Left ventricle myocardium superior (tissue), 1 donor: ENCODE measurements around the gene WDR86. TPM values are rescaled to one million over a fixed set of nuclear protein-coding genes. Genes with fewer than 3 reads are reported as not detected.

Experiments
- ATAC-seq: fragments of 200-7000 bp; cut with Tn5 transposase; one replicate; pipeline ENCODE4 v1.9.1; 2020; ENCODE audit warnings: mild to moderate bottlenecking, moderate library complexity
- DNase-seq: peaks from one replicate; pipeline ENCODE4 v3.0.0-alpha.2; 2020
- intact Hi-C: fragments of 100-400 bp; cut with micrococcal nuclease; formaldehyde crosslinking; loops from one replicate; pipeline ENCODE4 v1.11.0; 2022
- total RNA-seq: library from RNA; stranded (reverse); fragmentation: NEBNext Ultra II Directional; extraction: Animal tissue kit (Norgen Biotek cat#: 25700); gene quantifications from one replicate; pipeline ENCODE4 v1.2.1, GENCODE V29; 2021
- donor health status: DM: no; HTN: yes; CAD: no; lungs with severe emphysema.

Gene WDR86
- total RNA-seq, 1 donor from 2014 or later, result 0.37 TPM

- intact Hi-C loops, result loop anchor here (10.0 kb wide), 1 partner anchor 78 kb away; no protein-coding TSS in a partner anchor
- DNase-seq, result no peak
- no peak for ATAC-seq
These were observed 33.1 kb upstream of the WDR86 start for GRCh38 chr7:151442776-151443496.

- intact Hi-C loops, result loop anchor here (10.0 kb wide), 1 partner anchor 76 kb away; no protein-coding TSS in a partner anchor
These were observed 31.1 kb upstream of the WDR86 start for GRCh38 chr7:151440799-151441445.

DNA sequence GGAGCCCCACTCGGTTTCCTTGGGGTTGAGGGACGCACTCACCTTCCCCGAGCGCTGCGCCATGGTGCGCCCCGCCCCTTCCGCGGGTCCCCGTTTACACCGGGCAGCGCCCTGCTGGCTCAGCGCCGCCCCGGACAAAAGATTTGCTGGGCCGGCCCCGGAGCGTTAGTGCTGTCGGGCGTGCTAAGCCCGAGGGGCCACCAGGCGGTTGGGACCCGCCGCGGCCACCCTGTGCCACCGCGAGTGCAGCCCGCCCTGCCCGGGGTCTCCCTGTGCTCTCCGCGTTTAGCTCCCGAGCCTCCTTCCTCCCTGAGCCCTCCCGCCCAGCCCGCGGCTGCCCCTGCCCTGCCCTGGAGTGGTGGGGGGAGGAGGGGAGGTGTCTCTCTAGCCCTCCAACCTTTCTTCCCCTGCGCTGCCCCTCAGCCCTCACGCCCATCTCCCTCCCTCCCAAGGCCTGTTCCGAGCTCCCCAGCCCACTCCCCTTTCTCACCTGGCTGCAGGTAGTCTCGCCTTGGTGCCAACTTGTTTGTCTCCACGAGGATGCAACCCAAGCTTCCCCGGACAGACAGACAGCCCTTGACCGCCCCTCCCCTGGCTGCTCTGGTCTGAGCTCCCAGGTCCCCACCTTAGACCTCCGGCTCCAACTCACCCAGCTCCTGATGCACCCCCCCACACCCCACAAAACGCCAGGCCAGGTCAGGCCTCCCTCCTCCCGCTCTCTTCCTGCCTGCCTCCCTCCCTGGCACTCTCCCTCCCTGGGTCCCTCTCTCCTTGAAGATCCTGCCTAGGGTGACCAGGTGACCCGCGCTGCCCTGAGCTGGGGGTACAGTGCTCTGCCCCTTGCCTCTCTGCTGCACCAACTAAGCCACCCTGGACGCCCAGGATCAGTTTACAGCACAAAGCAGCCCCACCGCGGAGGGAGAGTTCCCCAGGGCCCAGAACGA lies 30.3 kb upstream of the WDR86 start, which contains the start of gene CRYGN:
TSS of gene CRYGN (minus strand) at position 287 of the 944 bp plus-strand sequence. CDS start at position 63, 224 bp downstream.
- no peak for DNase-seq
- intact Hi-C loops, result loop anchor here (10.0 kb wide), 1 partner anchor 75 kb away; no protein-coding TSS in a partner anchor
- peak; percentile 29 for ATAC-seq

More at GRCh38 chr7:151440799-151441445, 31.1 kb upstream of the WDR86 start:
- ATAC-seq (no peak), DNase-seq (no peak)

DNA sequence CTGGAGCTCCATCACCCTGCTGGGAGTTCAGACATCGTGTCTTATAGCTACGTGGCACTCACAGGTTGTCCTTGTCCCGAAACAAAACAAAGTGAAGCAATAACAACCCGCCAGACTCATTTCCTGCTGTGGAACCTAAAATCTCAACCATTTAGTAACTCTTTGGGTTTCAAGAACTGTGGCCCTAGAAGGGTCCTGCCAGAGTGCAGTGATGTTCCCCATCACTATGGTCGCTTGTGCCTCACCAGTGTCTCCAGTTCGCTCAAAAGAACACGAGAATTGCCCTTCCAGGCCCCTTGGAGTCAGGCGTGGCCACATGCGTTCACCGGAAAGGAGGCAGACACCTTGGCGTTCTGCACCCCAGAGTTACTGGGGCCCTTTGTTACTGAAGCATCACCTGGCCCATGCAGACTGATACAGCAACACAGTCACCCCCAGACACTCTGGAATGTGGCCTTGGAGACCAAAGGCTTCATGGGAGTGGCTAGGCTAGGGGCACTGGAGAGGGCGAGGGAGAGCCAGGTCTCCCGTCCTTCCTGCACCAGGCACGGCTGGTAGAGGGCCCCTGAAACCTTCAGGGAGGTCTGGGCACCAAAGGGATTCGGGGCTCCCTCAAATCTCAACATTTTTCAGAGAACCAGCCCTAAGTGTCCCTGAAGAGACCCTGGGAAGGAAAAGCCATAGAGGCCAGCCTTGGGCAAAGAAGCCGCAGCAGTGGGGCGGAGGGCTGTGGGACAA lies 29.2 kb upstream of the WDR86 start:
- no peak for DNase-seq
- intact Hi-C loops, result no loop called here

GRCh38 chr7:151437866-151438516 lies 28.2 kb upstream of the WDR86 start:
- intact Hi-C loops, result no loop called here
- no peak for DNase-seq
- no peak for ATAC-seq

More for the DNA sequence above, 29.2 kb upstream of the WDR86 start:
- no peak for ATAC-seq

GRCh38 chr7:151437159-151437553 lies 27.3 kb upstream of the WDR86 start:
- no peak for DNase-seq
- intact Hi-C loops, result no loop called here

DNA sequence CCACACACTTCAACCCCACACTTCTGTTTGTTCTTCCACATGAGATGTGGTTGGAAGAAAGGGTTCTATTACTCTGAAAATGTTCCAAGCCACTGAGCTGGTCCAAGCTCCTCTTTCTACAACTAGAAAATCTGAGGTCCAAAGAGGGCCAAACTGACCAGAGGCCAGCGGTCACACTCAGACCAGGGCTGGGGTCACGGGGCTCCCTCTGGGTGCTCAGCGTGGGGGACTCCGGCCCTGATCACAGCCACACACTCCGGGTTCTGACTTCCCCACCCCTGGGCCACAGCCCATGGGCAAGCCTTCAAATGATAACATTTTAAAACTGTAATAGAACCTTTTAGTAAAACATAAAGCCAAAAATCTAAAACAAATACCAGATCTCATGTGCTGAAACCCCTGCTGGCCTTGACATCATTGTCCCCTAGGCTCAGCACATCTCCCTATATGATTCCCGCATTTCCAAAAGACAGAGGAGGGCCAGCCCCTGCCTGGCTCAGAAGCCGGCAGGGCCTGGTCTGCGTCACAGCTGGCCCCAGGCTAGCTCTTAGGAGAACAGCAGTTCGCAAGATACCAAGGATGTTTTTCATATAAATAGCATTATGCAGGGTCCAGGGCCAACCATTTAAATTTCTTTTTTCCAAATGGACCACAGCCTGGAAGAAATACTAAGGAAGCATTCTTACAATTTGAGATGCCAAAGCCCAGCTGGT lies 26.8 kb upstream of the WDR86 start:
- DNase-seq (peak; percentile 64), ATAC-seq (peak; percentile 72)
- intact Hi-C loops, result no loop called here

More at GRCh38 chr7:151437159-151437553, 27.3 kb upstream of the WDR86 start:
- no peak for ATAC-seq

- DNase-seq (no peak), ATAC-seq (no peak)
- intact Hi-C loops, result no loop called here
These were observed 26.1 kb upstream of the WDR86 start for GRCh38 chr7:151435971-151436370.

DNA sequence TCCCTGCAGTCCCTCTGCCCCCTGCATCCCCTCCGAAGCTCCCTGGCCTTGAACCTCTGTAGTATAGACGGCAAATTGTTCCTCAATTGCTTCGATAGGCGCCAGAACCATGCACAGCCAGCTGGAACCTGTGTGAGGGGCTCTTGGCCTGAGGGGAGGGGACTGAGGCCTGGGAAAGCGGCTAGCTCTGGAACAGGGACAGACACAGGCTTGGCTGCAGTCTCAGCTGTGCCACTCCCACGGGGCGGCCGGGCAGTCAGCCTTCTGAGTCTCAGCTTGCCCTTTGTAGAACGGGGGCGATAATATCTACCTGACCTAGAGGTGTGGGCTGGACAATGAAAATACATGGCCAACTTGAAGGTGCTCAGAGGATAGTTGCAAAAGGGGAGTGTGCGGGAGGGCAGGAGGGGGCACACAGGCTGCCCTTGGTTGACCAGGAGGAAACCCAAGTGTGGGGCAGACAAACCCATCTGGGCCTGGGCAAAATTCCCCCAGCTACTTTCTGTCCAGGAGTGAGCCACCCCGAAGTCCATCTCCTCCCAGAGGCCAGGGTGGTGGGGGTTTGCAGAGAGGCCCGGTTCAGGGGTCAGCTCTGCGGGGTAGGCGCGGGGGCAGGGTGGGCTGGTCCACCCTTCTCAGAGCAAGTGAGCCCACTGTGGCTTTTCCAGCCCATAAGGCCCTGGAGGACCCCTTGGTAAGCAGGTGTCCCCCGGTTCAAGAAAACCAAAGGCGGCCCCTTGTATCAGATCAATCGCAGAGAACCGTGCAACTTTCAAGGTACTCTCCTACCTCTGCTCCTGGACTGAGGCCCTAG lies 25.5 kb upstream of the WDR86 start:
- ATAC-seq (no peak), DNase-seq (no peak)
- intact Hi-C loops, result no loop called here

- ATAC-seq, result no peak
- DNase-seq, result no peak
- intact Hi-C loops, result no loop called here
These were observed 24.7 kb upstream of the WDR86 start for GRCh38 chr7:151434549-151434948.

GRCh38 chr7:151433721-151434400 lies 24.0 kb upstream of the WDR86 start:
- intact Hi-C loops, result no loop called here
- ATAC-seq, result no peak
- DNase-seq, result no peak

DNA sequence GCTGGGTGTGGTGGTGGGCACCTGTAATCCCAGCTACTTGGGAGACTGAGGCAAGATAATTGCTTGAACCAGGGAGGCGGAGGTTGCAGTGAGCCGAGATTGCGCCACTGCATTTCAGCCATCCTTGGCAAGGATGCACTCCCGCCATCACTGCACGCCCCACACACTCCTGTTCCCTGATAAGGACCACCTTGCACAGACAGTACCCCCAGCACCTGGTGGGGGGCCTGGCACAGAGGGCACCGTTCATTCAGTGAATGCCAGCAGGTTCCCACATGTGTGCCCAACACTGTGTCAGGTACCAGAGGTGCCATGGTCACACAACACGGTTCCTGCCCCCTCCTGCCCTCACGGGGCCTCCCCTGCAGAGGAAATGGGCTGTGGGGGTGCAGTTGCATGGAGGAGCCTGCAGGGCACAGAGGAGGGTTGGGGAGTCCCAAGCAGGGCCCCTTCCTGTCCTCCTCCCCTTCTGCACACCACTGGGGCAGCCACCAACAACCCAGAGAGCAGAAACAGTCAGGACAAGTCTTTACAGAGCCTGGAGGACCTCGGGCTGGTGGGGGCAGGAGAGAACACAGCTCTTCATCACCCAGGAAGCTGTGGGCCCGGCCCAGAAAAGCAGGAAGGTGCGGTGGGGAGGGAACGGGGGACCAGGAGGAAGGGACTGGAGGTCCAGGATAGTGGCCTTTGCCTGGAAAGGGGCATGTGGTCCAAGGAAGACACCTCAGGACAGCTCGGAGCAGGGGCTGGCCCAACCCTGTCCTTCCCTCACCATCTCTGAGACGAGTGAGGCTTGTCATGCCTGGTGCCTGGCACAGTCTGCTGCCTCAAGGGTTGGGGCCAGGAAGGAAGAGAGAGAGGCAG lies 23.1 kb upstream of the WDR86 start:
- ATAC-seq (no peak), DNase-seq (no peak)
- intact Hi-C loops, result no loop called here

DNA sequence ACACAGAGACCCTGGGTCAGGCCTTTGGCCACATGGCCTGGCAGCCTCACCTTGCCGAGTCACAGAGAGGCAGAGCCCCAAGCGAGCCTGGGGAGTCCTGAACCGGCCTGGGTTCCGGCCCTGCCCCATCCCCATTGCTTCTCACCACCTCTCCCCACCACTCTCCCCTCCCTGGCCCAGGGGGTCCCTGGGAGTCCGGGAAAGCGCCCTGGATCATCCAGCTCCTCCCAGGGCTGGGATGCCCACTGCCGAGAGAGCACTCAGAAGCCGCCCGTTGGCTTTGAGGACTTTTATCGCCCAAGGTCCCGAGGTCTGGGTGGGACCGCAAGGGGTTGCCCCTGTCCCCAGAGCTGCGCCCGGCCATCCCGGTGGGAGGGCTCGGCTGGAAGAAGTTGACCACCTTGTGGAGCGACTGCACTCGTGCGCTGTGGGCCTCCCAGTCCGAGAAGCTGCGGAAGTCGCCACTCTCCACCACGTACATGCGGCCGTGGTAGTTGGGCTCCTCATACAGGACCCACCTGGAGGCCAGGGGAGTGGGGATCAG lies 22.0 kb upstream of the WDR86 start:
- intact Hi-C loops, result no loop called here
- DNase-seq, result no peak
- ATAC-seq, result no peak

DNA sequence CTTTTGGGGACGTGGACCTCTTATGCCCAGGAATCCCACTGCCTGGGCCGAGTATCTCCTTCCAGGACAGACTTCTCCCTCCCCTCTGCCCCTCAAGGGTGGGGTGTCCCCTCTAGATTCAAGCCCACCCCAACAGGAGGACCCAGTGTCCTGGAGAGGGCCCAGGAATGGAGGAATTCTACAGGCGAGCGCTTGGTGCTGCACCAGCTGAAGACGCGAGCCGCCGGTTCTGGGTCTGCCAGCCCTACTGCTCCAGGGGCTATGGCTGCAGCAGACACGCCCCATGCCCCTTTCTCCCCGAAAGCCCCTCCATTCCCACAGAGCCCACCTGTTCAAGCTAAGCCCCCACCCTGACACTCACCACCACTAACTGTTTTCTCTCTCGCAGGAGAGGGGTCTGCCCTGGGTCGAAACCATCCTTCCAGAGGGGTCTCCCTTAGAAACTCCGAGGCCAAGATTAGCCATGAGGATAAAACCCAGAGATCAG lies 21.5 kb upstream of the WDR86 start:
- no peak for DNase-seq
- ATAC-seq, result no peak
- intact Hi-C loops, result no loop called here
